ENCODE measurements around the gene BRINP3.

Gene BRINP3

GRCh38 chr1:190453550-190453949 is 24.1 kb downstream of the BRINP3 start:
- no peaks in the 10 kb centered on the region for H3K27me3 ChIP-seq
- H3K4me3 ChIP-seq: no peak overlapping the region
- no peaks in the 10 kb centered on the region for H3K4me1 ChIP-seq
- no peaks in the 10 kb centered on the region for H3K36me3 ChIP-seq
- intact Hi-C loops (cut with DNase I; ENCODE audit: low total_unique reads): no loop called here
- no peaks in the 10 kb centered on the region for H3K9me3 ChIP-seq
- TF ChIP-seq CTCF (IDR thresholded peaks at IDR 0.05): no peak
- DNase-seq: no peak
- H3K27ac ChIP-seq: no peak overlapping the region

DNA sequence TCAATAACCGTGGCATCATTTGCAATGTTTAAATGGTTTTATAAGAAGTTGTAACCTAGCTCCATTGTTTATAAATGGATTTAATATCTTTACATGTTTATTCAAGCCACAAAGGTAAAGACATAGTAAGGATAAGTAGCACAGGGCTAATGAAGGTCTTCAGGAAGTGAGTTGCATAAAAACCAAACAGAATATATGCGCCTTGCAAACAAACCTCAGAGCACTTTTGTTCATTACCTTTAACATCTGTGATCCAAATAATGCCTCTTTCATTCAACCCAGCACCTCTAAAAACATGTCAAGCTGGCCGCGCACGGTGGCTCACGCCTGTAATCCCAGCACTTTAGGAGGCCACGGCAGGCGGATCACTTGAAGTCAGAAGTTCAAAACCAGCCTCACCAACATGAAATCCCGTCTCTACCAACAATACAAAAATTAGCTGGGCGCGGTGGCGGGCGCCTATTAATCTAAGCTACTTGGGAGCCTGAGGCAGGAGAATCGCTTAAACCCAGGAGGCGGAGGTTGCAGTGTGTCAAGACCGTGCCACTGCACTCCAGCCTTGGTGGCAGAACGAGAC is 25.3 kb downstream of the BRINP3 start:
- TF ChIP-seq CTCF (IDR thresholded peaks at IDR 0.05): no peak
- no peak for DNase-seq
- H3K9me3 ChIP-seq: no peaks in the 10 kb centered on the region
- no peaks in the 10 kb centered on the region for H3K27me3 ChIP-seq
- no peaks in the 10 kb centered on the region for H3K36me3 ChIP-seq
- H3K4me1 ChIP-seq: no peaks in the 10 kb centered on the region
- intact Hi-C loops (cut with DNase I; ENCODE audit: low total_unique reads): no loop called here
- no peak overlapping the region for H3K4me3 ChIP-seq
- no peak overlapping the region for H3K27ac ChIP-seq

GRCh38 chr1:190444464-190444863 is 33.2 kb downstream of the BRINP3 start:
- TF ChIP-seq CTCF (IDR thresholded peaks at IDR 0.05): no peak
- no peaks in the 10 kb centered on the region for H3K4me1 ChIP-seq
- no peak overlapping the region for H3K4me3 ChIP-seq
- no peaks in the 10 kb centered on the region for H3K36me3 ChIP-seq
- H3K27ac ChIP-seq: no peak overlapping the region
- H3K9me3 ChIP-seq: no peaks in the 10 kb centered on the region
- H3K27me3 ChIP-seq: no peaks in the 10 kb centered on the region
- intact Hi-C loops (cut with DNase I; ENCODE audit: low total_unique reads): no loop called here
- no peak for DNase-seq

DNA sequence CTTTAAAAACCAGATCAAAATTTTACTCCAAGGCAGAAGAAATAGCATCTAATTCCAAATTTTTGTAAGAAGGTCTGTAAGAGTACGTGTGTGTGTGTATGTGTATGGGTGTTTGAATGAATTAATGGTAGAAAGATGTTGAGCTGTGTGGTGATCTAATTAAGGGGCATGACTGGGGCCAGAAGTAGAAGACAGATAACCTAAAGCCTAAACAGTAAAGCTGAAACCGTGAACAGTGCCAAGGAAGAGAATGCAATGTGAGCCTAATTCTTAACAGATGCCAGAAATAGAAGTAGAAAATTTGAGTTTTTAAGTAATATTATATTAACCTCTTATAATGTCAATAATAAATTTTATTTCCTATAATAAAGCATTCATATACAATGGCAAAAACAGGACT is 38.2 kb downstream of the BRINP3 start:
- no peak for DNase-seq
- no peak for TF ChIP-seq CTCF (IDR thresholded peaks at IDR 0.05)
- no peaks in the 10 kb centered on the region for H3K36me3 ChIP-seq
- no peaks in the 10 kb centered on the region for H3K4me1 ChIP-seq
- H3K27me3 ChIP-seq: no peaks in the 10 kb centered on the region
- intact Hi-C loops (cut with DNase I; ENCODE audit: low total_unique reads): no loop called here
- H3K9me3 ChIP-seq: no peaks in the 10 kb centered on the region
- H3K4me3 ChIP-seq: no peak overlapping the region
- H3K27ac ChIP-seq: no peak overlapping the region

DNA sequence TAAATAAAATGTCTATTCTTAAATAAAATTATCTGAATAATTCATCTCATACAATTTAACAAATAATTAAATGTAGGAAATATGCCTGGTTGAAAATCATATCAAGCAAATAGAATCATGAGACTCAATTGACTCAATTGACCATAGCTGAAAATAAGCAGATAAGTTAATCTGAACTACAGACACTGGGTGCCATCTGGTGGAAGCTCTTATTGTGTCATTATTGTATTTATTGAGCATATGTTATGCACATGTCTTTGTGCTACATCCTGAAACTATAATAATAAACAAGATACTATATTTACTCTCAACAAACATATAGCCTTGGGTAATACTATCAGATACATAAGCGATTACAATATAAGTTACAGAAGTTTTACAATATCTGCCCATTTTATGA is 41.0 kb downstream of the BRINP3 start:
- H3K27me3 ChIP-seq: no peaks in the 10 kb centered on the region
- no peak for DNase-seq
- no peaks in the 10 kb centered on the region for H3K36me3 ChIP-seq
- TF ChIP-seq CTCF (IDR thresholded peaks at IDR 0.05): no peak
- no peak overlapping the region for H3K27ac ChIP-seq
- intact Hi-C loops (cut with DNase I; ENCODE audit: low total_unique reads): no loop called here
- H3K9me3 ChIP-seq: no peaks in the 10 kb centered on the region
- no peaks in the 10 kb centered on the region for H3K4me1 ChIP-seq
- no peak overlapping the region for H3K4me3 ChIP-seq

DNA sequence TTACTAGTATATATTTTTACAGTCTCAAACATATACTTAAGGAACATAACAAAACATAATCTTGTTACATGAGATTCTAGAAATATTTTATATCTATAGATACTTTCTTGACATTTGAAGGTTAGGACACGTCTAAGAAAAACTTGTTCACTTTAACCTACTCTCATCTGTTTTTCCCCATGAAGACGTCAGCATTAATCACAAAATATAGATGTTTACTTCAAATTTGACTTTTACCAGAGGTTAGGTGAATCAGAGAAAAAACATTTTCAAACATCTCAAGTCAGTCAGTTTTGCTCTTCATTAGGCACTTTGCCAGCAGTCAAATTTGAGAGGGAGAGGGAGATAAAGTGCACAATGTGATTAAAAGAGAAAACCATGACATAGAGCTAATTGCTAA is 47.7 kb downstream of the BRINP3 start:
- DNase-seq: no peak
- H3K36me3 ChIP-seq: no peaks in the 10 kb centered on the region
- intact Hi-C loops (cut with DNase I; ENCODE audit: low total_unique reads): no loop called here
- TF ChIP-seq CTCF (IDR thresholded peaks at IDR 0.05): no peak
- H3K4me1 ChIP-seq: no peaks in the 10 kb centered on the region
- no peaks in the 10 kb centered on the region for H3K9me3 ChIP-seq
- H3K4me3 ChIP-seq: no peak overlapping the region
- no peaks in the 10 kb centered on the region for H3K27me3 ChIP-seq
- H3K27ac ChIP-seq: no peak overlapping the region

Measured in tibial artery (tissue), 4 donors.